SK-N-SH (cell line): ENCODE measurements around the gene RDX.

Experiments
- MEF2A ChIP-seq: IDR thresholded peaks from 2 replicates; pipeline ENCODE4 v1.4.0; 2012; ENCODE audit warnings: low read depth, borderline replicate concordance
- POLR2AphosphoS5 ChIP-seq: IDR thresholded peaks from 2 replicates; pipeline ENCODE4 v1.6.1; 2012; ENCODE audit warnings: low read depth, low read length

- no peak for TF ChIP-seq MEF2A
- no peak for TF ChIP-seq POLR2AphosphoS5
These were observed 119.3 kb downstream of the RDX start for GRCh38 chr11:110177086-110177456.
